Loucy (cell line): ENCODE data around the gene CPHXL.

ENCODE experiments used
- H2AFZ ChIP-seq: fragments of 200-600 bp; sonication (generic); 2 replicates; pipeline ENCODE4 v1.6.0; 2016; ENCODE audit warnings: antibody characterized with exemption, mild to moderate bottlenecking, low read length, moderate library complexity
- H3F3A ChIP-seq: fragments of 200-600 bp; 2 replicates; pipeline ENCODE4 v1.6.0; 2016; ENCODE audit warnings: antibody characterized with exemption, low read depth, mild to moderate bottlenecking
- H3K27me3 ChIP-seq: fragments of 200-600 bp; sonication (generic); 2 replicates; pipeline ENCODE4 v1.6.1; 2014; ENCODE audit warnings: low read length, mild to moderate bottlenecking; ENCODE audit not compliant: insufficient read depth, poor library complexity, severe bottlenecking
- H3K36me3 ChIP-seq: fragments of 200-600 bp; sonication (generic); 2 replicates; pipeline ENCODE4 v1.6.1; 2016; ENCODE audit warnings: low read length; ENCODE audit not compliant: insufficient read depth
- H3K4me1 ChIP-seq: fragments of 200-600 bp; sonication (generic); 2 replicates; pipeline ENCODE4 v1.5.1; 2014; ENCODE audit warnings: low read length, mild to moderate bottlenecking; ENCODE audit not compliant: insufficient read depth, poor library complexity, severe bottlenecking
- H3K4me2 ChIP-seq: fragments of 200-600 bp; sonication (generic); 2 replicates; pipeline ENCODE4 v1.6.0; 2014; ENCODE audit warnings: antibody characterized with exemption, low read length, low read depth, mild to moderate bottlenecking; ENCODE audit not compliant: poor library complexity, severe bottlenecking
- H3K4me3 ChIP-seq: fragments of 200-600 bp; sonication (generic); 2 replicates; pipeline ENCODE4 v1.5.1; 2014; ENCODE audit warnings: low read length, mild to moderate bottlenecking, mixed read lengths; ENCODE audit not compliant: poor library complexity, severe bottlenecking
- H3K79me2 ChIP-seq: fragments of 200-600 bp; sonication (generic); 2 replicates; pipeline ENCODE4 v1.6.1; 2014; ENCODE audit warnings: low read length; ENCODE audit not compliant: insufficient read depth
- H3K9ac ChIP-seq: fragments of 200-600 bp; sonication (generic); 2 replicates; pipeline ENCODE4 v1.6.0; 2014; ENCODE audit warnings: mild to moderate bottlenecking, low read depth, low read length, moderate library complexity; ENCODE audit not compliant: poor library complexity, severe bottlenecking
- H3K9me2 ChIP-seq: fragments of 200-600 bp; sonication (generic); replicated peaks from 2 replicates; pipeline ENCODE4 v1.6.1; 2016; ENCODE audit warnings: low read depth, low read length, mixed read lengths
- H3K9me3 ChIP-seq: fragments of 200-600 bp; sonication (generic); 2 replicates; pipeline ENCODE4 v1.6.1; 2014; ENCODE audit warnings: mild to moderate bottlenecking, antibody characterized with exemption, low read length, low read depth; ENCODE audit not compliant: insufficient read depth
- H4K20me1 ChIP-seq: fragments of 200-600 bp; sonication (generic); 2 replicates; pipeline ENCODE4 v1.6.0; 2014; ENCODE audit warnings: antibody characterized with exemption, low read length, mild to moderate bottlenecking; ENCODE audit not compliant: insufficient read depth, poor library complexity, severe bottlenecking
- CTCF ChIP-seq: fragments of 200-600 bp; sonication (generic); conservative IDR thresholded peaks from 2 replicates; pipeline ENCODE4 v1.5.1; 2014; ENCODE audit warnings: mild to moderate bottlenecking, antibody characterized with exemption, low read length
- EZH2phosphoT487 ChIP-seq: fragments of 200-600 bp; IDR thresholded peaks from 2 replicates; pipeline ENCODE4 v1.6.1; 2018; ENCODE audit warnings: antibody characterized with exemption, mild to moderate bottlenecking, moderate library complexity, borderline replicate concordance

The CPHXL gene

GRCh38 chr16:75667503-75667902 lies 58.8 kb downstream of the CPHXL start:
- H3K36me3 ChIP-seq = no peaks in the 10 kb centered on the region
- TF ChIP-seq EZH2phosphoT487 (no peak), CTCF (no peak)
- H3K4me3 ChIP-seq = no peak overlapping the region
- H2AFZ ChIP-seq = no peak overlapping the region
- no peaks in the 10 kb centered on the region for H3K27me3 ChIP-seq
- H3K79me2 ChIP-seq = no peaks in the 10 kb centered on the region
- no peak overlapping the region for H3K9ac ChIP-seq
- H3F3A ChIP-seq = no peaks in the 10 kb centered on the region
- H3K9me2 ChIP-seq = no peaks in the 10 kb centered on the region
- no peak overlapping the region for H3K4me2 ChIP-seq
- no peaks in the 10 kb centered on the region for H4K20me1 ChIP-seq
- no peaks in the 10 kb centered on the region for H3K9me3 ChIP-seq
- H3K4me1 ChIP-seq = no peaks in the 10 kb centered on the region
